CD14-positive monocyte (primary cell): ENCODE data around the gene RIPOR3. TPM values are rescaled to one million over a fixed set of nuclear protein-coding genes. Genes with fewer than 3 reads are reported as not detected.
"Not testable (repeated sequence)": the region's sequence is repeated elsewhere in the genome, so short reads cannot be mapped to it uniquely, and the experiment has no call there.

ENCODE experiments used
- DNase-seq, 3 donors: peaks; one replicate each; pipeline ENCODE4 v3.0.0-alpha.2; 2011 to 2022
- H2AFZ ChIP-seq: 2 replicates; pipeline ENCODE4 v1.6.0; 2012; ENCODE audit warnings: mild to moderate bottlenecking, low read depth, low read length, inconsistent platforms; ENCODE audit not compliant: insufficient read depth, poor library complexity, severe bottlenecking
- H3K27ac ChIP-seq, 2 donors: 1 replicate in 1 of 2; 2 replicates in 1 of 2; pipeline ENCODE4 v1.5.1; 2012 to 2013; ENCODE audit warnings: low read length in 2 of 2, control low read depth in 1 of 2, inconsistent platforms in 1 of 2, low read depth in 1 of 2, mild to moderate bottlenecking in 1 of 2
- H3K27me3 ChIP-seq, 2 donors: one replicate each; pipeline versions ENCODE4 v1.6.0 to v1.6.1; 2011 to 2013; ENCODE audit warnings: low read length in 2 of 2; ENCODE audit not compliant: control insufficient read depth in 2 of 2, insufficient read depth in 2 of 2
- H3K36me3 ChIP-seq, 2 donors: replicated peaks in 1 of 2; 1 replicate in 1 of 2; 2 replicates in 1 of 2; pipeline versions ENCODE4 v1.5.1 to v1.6.1; 2012 to 2013; ENCODE audit warnings: low read length in 2 of 2, control low read depth in 1 of 2, inconsistent platforms in 1 of 2, mild to moderate bottlenecking in 1 of 2; ENCODE audit not compliant: insufficient read depth in 2 of 2, control insufficient read depth in 1 of 2
- H3K4me1 ChIP-seq, 2 donors: 1 replicate in 1 of 2; 2 replicates in 1 of 2; pipeline versions ENCODE4 v1.5.1 to v1.6.1; 2012 to 2013; ENCODE audit warnings: low read length in 2 of 2, control low read depth in 1 of 2, inconsistent platforms in 1 of 2, mild to moderate bottlenecking in 1 of 2, moderate library complexity in 1 of 2; ENCODE audit not compliant: insufficient read depth in 2 of 2, control insufficient read depth in 1 of 2
- H3K4me2 ChIP-seq: replicated peaks from 2 replicates; pipeline ENCODE3; 2012; ENCODE audit warnings: low read length, moderate library complexity, mild to moderate bottlenecking; ENCODE audit not compliant: poor library complexity, severe bottlenecking; ENCODE audit errors: extremely low read depth
- H3K4me3 ChIP-seq, 3 experiments: fragments of 200-600 bp in 1 of 3; sonication (generic) in 1 of 3; replicated peaks in 1 of 3; 1 replicate in 2 of 3; 2 replicates in 1 of 3; pipeline ENCODE4 v1.5.1; 2011 to 2013; ENCODE audit warnings: low read length in 3 of 3, mild to moderate bottlenecking in 3 of 3, control low read depth in 2 of 3, low read depth in 2 of 3, inconsistent platforms in 1 of 3, moderate library complexity in 1 of 3
- H3K79me2 ChIP-seq: 2 replicates; pipeline ENCODE4 v1.6.0; 2012; ENCODE audit warnings: mild to moderate bottlenecking, control low read depth, inconsistent platforms, low read length, moderate library complexity; ENCODE audit not compliant: insufficient read depth
- H3K9ac ChIP-seq: 2 replicates; pipeline ENCODE4 v1.6.0; 2017; ENCODE audit warnings: low read length, mild to moderate bottlenecking; ENCODE audit not compliant: insufficient read depth, poor library complexity, severe bottlenecking
- H3K9me3 ChIP-seq, 2 donors: replicated peaks in 1 of 2; 1 replicate in 1 of 2; 2 replicates in 1 of 2; pipeline versions ENCODE4 v1.5.1 to v1.6.1; 2012 to 2013; ENCODE audit warnings: low read length in 2 of 2, control low read depth in 1 of 2; ENCODE audit not compliant: control insufficient read depth in 1 of 2, insufficient read depth in 1 of 2
- H4K20me1 ChIP-seq: 2 replicates; pipeline ENCODE4 v1.6.0; 2012; ENCODE audit warnings: mild to moderate bottlenecking, low read length, control low read depth, moderate library complexity; ENCODE audit not compliant: insufficient read depth
- H3K27ac Mint-ChIP-seq, 7 donors: one replicate each; pipeline ENCODE4 v1.8.0; 2020; ENCODE audit warnings: mild to moderate bottlenecking in 7 of 7, mixed read lengths in 7 of 7, moderate library complexity in 6 of 7, inconsistent platforms in 2 of 7
- H3K27me3 Mint-ChIP-seq, 3 donors: one replicate each; pipeline ENCODE4 v1.8.0; 2021 to 2022; ENCODE audit warnings: low read depth in 3 of 3, mild to moderate bottlenecking in 3 of 3, mixed read lengths in 3 of 3, moderate library complexity in 3 of 3, inconsistent platforms in 1 of 3
- H3K36me3 Mint-ChIP-seq, 2 donors: one replicate each; pipeline ENCODE4 v1.8.0; 2020; ENCODE audit warnings: mixed read lengths in 2 of 2, inconsistent platforms in 1 of 2, mild to moderate bottlenecking in 1 of 2
- H3K4me1 Mint-ChIP-seq: one replicate; pipeline ENCODE4 v1.8.0; 2020; ENCODE audit warnings: mild to moderate bottlenecking, mixed read lengths
- H3K4me3 Mint-ChIP-seq, 2 donors: one replicate each; pipeline ENCODE4 v1.8.0; 2020; ENCODE audit warnings: mild to moderate bottlenecking in 2 of 2, mixed read lengths in 2 of 2, moderate library complexity in 1 of 2
- H3K9me3 Mint-ChIP-seq, 7 donors: one replicate each; pipeline ENCODE4 v1.8.0; 2020 to 2022; ENCODE audit warnings: mixed read lengths in 7 of 7, mild to moderate bottlenecking in 6 of 7, moderate library complexity in 6 of 7, inconsistent platforms in 2 of 7
- CTCF ChIP-seq: fragments of 200-600 bp; IDR thresholded peaks from one replicate; pipeline ENCODE4 v1.8.0; 2022; ENCODE audit warnings: antibody characterized with exemption, mild to moderate bottlenecking
- WGBS: methylation state at CpG from one replicate; pipeline ENCODE4 v1.1.5; 2013; ENCODE audit warnings: missing lambda C conversion rate; ENCODE audit not compliant: insufficient coverage; 5-methylcytosine and 5-hydroxymethylcytosine counted together
- intact Hi-C, 2 donors: fragments of 100-400 bp; cut with micrococcal nuclease; formaldehyde crosslinking; loops; one replicate each; pipeline versions ENCODE4 v1.15.0 to v1.15.1; 2023
- polyA plus RNA-seq, 3 donors: library from polyadenylated mRNA; depleted of rRNA in 1 of 3; unstranded in 2 of 3; stranded (reverse) in 1 of 3; fragments of 300-500 nt in 2 of 3; fragments of >200 nt in 1 of 3; fragmentation: Illumina TruSeq in 2 of 3; gene quantifications; 1 replicate in 2 of 3; 2 replicates in 1 of 3; pipeline ENCODE4 v1.2.3, GENCODE V29; 2012 to 2021

RIPOR3 gene
- polyA plus RNA-seq, 3 donors = not detected

- WGBS = no CpG with 5 or more reads among the region's 1 CpG
- Histone ChIP-seq H3K27ac (no peak overlapping the region), H3K4me1 (no peaks in the 10 kb centered on the region), H3K4me2 (no peak overlapping the region), H3K4me3 (no peak overlapping the region), H4K20me1 (no peaks in the 10 kb centered on the region), H3K36me3 (no peaks in the 10 kb centered on the region), H3K27me3 (peaks cover 0 to 3% of the 10 kb centered on the region in 2 donors), H3K9ac (no peak overlapping the region), H3K79me2 (no peaks in the 10 kb centered on the region), H3K9me3 (no peaks in the 10 kb centered on the region), H2AFZ (no peak overlapping the region)
- H3K36me3 Mint-ChIP-seq = no peaks in the 10 kb centered on the region
- intact Hi-C loops = no loop called here
- TF ChIP-seq CTCF = no peak
- DNase-seq = no peak
- H3K9me3 Mint-ChIP-seq = peaks cover 0 to 2% (median 0%) of the 10 kb centered on the region in 7 donors
- no peak overlapping the region for H3K27ac Mint-ChIP-seq
- H3K27me3 Mint-ChIP-seq = peaks cover 0 to 12% (median 10%) of the 10 kb centered on the region in 3 donors
- no peaks in the 10 kb centered on the region for H3K4me1 Mint-ChIP-seq
- H3K4me3 Mint-ChIP-seq = no peak overlapping the region
These were observed 13.6 kb upstream of the RIPOR3 start for GRCh38 chr20:50704971-50705370.

DNA sequence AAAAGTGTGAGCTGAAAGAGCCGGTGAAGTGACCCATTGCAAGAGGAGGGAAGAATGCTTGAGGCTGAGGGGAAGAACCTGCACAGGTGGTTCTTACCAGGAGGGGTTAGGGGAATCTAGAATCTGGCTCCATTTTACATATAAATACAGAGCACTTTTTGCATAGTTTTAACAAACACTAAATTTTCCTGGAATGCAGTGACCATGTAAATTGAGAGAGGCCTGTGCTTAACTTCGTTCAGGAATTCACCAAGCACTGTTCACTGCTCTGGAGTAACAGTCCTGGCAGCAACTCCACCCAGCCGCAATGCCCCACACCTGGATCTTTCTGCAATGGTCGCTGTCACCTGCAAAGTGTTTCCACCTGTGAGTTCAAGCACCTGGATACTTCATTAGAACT lies 13.2 kb upstream of the RIPOR3 start:
- DNase-seq = no peak
- no peaks in the 10 kb centered on the region for H3K79me2 ChIP-seq
- no peaks in the 10 kb centered on the region for H4K20me1 ChIP-seq
- Mint-ChIP-seq H3K4me1 (no peaks in the 10 kb centered on the region), H3K4me3 (no peak overlapping the region), H3K27me3 (peaks cover 4 to 12% (median 10%) of the 10 kb centered on the region in 3 donors), H3K27ac (no peak overlapping the region), H3K36me3 (no peaks in the 10 kb centered on the region), H3K9me3 (peaks cover 0 to 2% (median 0%) of the 10 kb centered on the region in 7 donors)
- H3K36me3 ChIP-seq = no peaks in the 10 kb centered on the region
- no peak overlapping the region for H3K4me3 ChIP-seq
- no peak overlapping the region for H3K9ac ChIP-seq
- TF ChIP-seq CTCF = no peak
- H2AFZ ChIP-seq = no peak overlapping the region
- peaks cover 0 to 3% of the 10 kb centered on the region in 2 donors for H3K27me3 ChIP-seq
- no peaks in the 10 kb centered on the region for H3K9me3 ChIP-seq
- intact Hi-C loops = no loop called here
- H3K27ac ChIP-seq = no peak overlapping the region
- 85% methylated on average over 2 of the region's 4 CpGs for WGBS
- no peaks in the 10 kb centered on the region for H3K4me1 ChIP-seq
- H3K4me2 ChIP-seq = no peak overlapping the region

DNA sequence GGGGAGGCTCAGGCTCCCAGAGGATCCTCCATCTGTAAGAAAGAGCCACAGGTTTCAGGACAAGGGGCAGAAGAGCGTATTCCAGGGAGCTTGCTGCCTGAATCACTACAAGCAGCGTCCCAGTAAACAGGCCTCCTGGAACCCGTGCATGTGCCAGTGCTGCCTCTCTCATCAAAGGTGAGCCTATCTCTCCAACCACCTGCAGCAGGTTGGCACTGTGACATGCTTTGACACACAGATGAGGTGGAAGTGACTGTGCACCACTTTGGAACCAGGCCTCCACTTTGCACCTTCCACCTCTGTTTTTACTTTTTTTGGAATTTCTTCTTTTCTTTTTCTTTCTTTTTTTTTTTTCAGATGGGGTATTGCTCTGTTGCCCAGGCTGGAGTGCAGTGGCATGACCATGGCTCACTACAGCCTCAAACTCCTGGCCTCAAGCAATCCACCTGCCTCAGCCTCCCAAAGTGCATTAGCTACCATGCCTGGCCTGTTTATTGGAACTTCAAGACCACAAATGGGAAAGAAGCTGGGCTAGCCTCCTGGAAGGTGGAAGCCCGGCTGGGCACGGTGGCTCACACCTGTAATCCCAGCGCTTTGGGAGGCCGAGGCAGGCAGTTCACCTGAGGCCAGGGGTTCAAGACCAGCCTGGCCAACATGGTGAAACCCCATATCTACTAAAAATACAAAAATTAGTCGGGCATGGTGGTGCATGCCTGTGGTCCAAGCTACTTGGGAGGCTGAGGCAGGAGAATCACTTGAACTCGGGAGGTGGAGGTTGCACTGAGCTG lies 12.5 kb upstream of the RIPOR3 start:
- H4K20me1 ChIP-seq, H3K4me1 ChIP-seq, H3K36me3 ChIP-seq, H3K9me3 Mint-ChIP-seq, intact Hi-C loops, H3K4me1 Mint-ChIP-seq, DNase-seq, H3K27me3 ChIP-seq, H3K27ac ChIP-seq, H3K27ac Mint-ChIP-seq, H3K9me3 ChIP-seq, H3K4me2 ChIP-seq, H3K4me3 ChIP-seq, H2AFZ ChIP-seq, H3K4me3 Mint-ChIP-seq, H3K9ac ChIP-seq, H3K79me2 ChIP-seq, H3K36me3 Mint-ChIP-seq: not testable (repeated sequence)
- 100% methylated on average over 5 of the region's 9 CpGs for WGBS
- H3K27me3 Mint-ChIP-seq = peaks cover 5 to 12% (median 11%) of the 10 kb centered on the region in 3 donors
